Measurements from ENCODE around the gene MBD3L4.

MBD3L4 gene

DNA sequence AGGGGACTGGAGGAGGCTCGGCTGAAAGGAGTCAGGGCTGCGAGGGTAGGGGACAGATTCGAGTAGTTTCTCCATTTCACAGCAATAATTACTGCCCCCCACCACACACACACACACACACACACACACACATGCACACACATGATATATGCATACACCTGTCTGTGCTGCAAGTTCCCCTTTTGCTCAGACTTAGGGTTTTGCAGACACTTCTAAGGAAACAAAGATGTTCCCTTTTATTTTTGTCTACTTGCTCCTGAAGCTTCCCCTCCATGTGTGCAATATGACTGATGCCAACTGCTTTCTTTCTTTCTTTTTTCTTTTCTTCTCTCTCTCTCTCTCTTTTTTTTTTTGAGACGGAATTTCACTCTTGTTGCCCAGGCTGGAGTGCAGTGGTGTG, 32.1 kb downstream of the MBD3L4 start:
- TF ChIP-seq, protein P1, sequence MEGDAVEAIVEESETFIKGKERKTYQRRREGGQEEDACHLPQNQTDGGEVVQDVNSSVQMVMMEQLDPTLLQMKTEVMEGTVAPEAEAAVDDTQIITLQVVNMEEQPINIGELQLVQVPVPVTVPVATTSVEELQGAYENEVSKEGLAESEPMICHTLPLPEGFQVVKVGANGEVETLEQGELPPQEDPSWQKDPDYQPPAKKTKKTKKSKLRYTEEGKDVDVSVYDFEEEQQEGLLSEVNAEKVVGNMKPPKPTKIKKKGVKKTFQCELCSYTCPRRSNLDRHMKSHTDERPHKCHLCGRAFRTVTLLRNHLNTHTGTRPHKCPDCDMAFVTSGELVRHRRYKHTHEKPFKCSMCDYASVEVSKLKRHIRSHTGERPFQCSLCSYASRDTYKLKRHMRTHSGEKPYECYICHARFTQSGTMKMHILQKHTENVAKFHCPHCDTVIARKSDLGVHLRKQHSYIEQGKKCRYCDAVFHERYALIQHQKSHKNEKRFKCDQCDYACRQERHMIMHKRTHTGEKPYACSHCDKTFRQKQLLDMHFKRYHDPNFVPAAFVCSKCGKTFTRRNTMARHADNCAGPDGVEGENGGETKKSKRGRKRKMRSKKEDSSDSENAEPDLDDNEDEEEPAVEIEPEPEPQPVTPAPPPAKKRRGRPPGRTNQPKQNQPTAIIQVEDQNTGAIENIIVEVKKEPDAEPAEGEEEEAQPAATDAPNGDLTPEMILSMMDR (IDR thresholded peaks at IDR 0.05; ENCODE audit: low read depth, low read length) = no peak

DNA sequence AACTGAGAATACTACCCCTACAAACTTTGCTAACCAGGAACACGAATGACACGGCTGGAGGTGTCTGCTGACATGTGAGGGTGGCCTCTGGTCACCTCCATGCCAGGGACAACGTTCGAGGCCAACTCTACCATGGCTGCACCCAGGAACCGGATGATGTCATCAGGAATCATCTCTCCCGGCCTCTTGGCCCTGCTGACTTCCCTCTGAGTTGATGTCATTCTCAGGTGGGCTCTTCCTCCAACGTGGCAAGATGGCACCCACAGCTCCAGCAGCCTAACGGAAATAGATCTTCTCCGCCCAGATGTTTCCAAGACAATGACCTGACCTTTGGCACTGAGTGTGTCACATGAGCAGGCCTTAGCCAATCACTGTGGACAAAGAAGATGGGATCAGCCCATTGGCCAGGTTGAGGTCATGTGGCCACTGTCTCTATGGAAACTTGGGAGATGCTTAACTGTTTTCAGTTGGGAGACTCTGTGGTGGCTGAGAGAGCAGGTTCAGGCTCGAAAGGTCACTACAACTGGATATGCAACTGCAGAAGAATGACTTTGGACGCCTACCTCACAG, 33.8 kb downstream of the MBD3L4 start:
- TF ChIP-seq, protein P1 (IDR thresholded peaks at IDR 0.05; ENCODE audit: low read depth, low read length) = no peak
- H3K4me3 ChIP-seq (ENCODE audit: low read depth, low read length) = no peak overlapping the region

More for the DNA sequence above, 32.1 kb downstream of the MBD3L4 start:
- H3K4me3 ChIP-seq (ENCODE audit: low read depth, low read length) = no peak overlapping the region

DNA sequence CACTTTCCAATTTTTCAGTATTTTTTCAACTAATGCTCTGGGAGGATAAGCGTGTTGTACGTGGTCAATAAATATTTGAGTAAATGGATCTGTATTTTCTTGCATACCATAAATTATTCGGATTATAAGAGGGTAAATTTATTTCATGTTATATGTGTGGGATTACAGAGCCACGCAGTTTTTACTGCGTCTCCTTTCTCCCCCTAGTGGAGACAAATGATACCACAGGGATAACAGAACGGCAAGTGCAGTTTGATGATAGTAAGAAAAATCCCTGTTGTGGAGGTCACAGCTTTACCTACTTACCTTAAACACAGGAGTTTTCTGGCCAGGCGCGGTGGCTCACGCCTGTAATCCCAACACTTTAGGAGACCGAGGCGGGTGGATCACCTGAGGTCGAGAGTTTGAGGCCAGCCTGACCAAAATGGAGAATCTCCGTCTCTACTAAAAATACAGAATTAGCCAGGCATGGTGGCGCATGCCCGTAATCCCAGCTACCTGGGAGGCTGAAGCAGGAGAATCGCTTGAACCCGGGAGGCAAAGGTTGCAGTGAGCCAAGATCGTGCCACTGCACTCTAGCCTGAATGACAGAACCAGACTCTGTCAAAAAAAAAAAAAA, 35.6 kb downstream of the MBD3L4 start:
- TF ChIP-seq, protein P1 (IDR thresholded peaks at IDR 0.05; ENCODE audit: low read depth, low read length) = no peak

DNA sequence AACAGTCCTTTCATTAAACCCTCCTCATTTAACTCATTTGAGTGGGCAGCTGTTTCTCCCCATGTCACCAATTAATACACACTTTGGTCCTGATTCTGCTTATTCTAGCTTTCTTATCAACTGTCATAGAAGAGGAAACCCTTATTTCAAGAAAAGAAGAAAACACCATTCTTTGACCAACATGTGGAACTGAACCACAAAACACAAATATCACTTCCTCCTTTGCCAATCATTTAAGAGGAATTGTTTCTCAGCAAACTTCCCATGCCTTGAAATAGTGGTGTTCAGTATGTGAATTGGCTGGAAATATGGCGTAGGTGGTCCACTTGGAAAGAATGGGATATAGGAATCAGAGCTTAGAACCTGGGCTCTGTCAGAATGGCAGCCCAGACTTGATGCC, 39.2 kb downstream of the MBD3L4 start:
- TF ChIP-seq, protein P1 (IDR thresholded peaks at IDR 0.05; ENCODE audit: low read depth, low read length) = no peak
- H3K4me3 ChIP-seq (ENCODE audit: low read depth, low read length) = no peak overlapping the region

More for the DNA sequence above, 35.6 kb downstream of the MBD3L4 start:
- no peak overlapping the region for H3K4me3 ChIP-seq (ENCODE audit: low read depth, low read length)

DNA sequence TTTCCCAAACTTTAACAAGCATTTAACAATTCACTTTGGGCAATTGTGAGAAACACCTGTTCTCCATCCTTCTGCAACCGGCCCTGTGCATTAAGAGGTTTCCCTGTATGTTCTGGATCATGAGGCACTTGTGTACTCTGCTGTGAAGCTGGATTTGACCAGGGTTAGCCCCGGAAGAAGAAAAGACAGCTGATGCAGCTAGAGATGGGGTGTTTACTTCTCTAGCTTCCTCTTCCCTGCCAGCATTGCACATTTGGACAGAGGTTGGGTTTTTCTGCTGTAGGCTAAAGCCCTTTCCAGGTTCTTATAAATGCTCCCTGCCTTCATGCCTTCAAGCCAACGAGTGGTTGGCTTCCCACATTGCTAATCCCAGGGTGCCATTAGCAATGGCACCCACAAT, 39.6 kb downstream of the MBD3L4 start:
- no peak overlapping the region for H3K4me3 ChIP-seq (ENCODE audit: low read depth, low read length)
- TF ChIP-seq, protein P1 (IDR thresholded peaks at IDR 0.05; ENCODE audit: low read depth, low read length) = no peak

DNA sequence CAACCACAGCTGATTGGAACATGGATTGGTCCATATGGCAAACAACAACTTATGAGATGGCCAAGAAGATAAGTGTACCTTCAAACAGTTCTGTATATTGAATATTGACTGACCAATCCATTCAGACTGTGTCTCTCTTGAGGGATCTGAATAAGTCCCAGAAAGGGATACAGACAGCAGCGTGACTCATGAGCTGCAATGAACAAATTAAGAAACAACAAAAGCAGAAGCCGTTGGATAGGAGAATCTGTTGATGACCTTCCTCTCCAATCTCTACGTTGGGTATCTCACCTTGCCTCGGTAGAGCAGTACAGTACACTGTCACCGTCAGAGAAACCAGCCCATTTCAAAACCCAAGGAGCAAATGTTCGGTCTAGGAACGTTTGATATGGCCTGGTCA, 40.0 kb downstream of the MBD3L4 start:
- no peak overlapping the region for H3K4me3 ChIP-seq (ENCODE audit: low read depth, low read length)
- TF ChIP-seq, protein P1 (IDR thresholded peaks at IDR 0.05; ENCODE audit: low read depth, low read length) = no peak

DNA sequence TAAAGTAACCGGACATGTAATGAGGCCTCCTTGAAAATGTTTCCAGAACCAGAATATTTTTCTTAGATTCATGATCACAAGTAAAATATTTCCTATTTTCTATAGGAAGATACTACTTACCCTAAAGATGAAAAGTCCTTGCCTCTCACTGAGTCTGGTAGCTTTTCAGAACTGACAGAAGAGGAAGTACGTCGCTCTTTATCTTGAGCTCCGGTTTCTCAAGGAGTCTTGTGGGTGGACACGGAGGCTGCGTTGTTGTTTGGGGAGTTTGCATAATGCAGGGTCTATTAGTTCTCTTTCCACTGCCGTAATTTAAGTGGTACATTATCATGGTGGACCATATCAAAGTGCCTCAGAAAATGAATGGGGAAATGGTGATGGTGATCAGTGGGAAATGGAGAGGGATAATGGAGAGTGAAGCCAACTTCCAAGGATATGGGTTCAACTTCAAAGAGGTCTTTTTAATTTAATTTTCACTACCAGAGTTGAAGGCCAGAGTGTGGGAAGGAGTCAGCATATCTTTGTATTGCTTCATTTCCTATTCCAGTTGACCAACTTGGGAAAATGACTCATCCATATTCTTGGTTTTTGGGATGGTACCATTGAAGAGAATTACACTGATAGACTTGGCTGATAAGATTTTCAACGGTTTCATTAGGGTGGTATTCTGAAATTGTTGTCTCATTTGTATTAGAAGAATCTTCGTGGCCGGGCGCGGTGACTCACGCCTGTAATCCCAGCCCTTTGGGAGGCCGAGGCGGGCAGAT, 42.1 kb downstream of the MBD3L4 start:
- TF ChIP-seq, protein P1 (IDR thresholded peaks at IDR 0.05; ENCODE audit: low read depth, low read length) = no peak
- H3K4me3 ChIP-seq (ENCODE audit: low read depth, low read length) = no peak overlapping the region
